ENCODE data around the gene ZNF124.

- TF ChIP-seq CTCF (IDR thresholded peaks at IDR 0.05) (no peak), POLR2A (IDR thresholded peaks at IDR 0.05) (no peak)
Measured at GRCh38 chr1:247184254-247184653, 12.4 kb upstream of the ZNF124 start.

Measured in lower leg skin (tissue), 3 donors.